ENCODE data around the gene MEDAG.

Gene MEDAG

GRCh38 chr13:30966101-30966500 lies 60.0 kb downstream of the MEDAG start:
- DNase-seq = no peak

- DNase-seq = no peak
Measured at GRCh38 chr13:30968846-30969245, 62.8 kb downstream of the MEDAG start.

GRCh38 chr13:30971575-30971974 lies 65.5 kb downstream of the MEDAG start:
- DNase-seq = no peak

GRCh38 chr13:30972888-30973377 lies 66.9 kb downstream of the MEDAG start:
- no peak for DNase-seq

- no peak for DNase-seq
Measured at GRCh38 chr13:30974350-30974749, 68.3 kb downstream of the MEDAG start.

Data from bone marrow (tissue), 2 donors.